HG03280 (cell line): ENCODE results near the gene LRMDA.
"Not testable (repeated sequence)": the region's sequence is repeated elsewhere in the genome, so short reads cannot be mapped to it uniquely, and the experiment has no call there.

Source experiments
- ATAC-seq: cut with Tn5 transposase; IDR thresholded peaks from one replicate; pipeline ENCODE4 v1.9.1; 2021; ENCODE audit warnings: mild to moderate bottlenecking, moderate library complexity; ENCODE audit not compliant: unreplicated experiment

Gene LRMDA

DNA sequence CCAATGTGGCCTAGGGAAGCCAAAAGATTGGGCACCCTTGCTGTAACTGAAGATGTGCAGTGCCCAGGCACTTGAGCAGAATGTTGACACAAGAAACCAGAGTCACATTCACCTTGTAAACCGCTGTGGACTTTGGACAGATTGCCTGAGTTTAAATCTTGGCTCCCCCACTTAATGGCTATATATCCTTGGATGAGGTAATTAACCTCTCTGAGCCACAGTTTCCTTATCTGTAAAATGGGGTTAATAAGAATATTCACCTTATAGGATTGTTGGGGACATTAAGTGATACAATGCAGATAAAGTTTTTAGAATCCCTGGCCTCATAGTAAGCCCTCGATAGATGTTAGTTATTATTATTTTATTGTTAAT is 331.0 kb downstream of the LRMDA start:
- ATAC-seq, result no peak

DNA sequence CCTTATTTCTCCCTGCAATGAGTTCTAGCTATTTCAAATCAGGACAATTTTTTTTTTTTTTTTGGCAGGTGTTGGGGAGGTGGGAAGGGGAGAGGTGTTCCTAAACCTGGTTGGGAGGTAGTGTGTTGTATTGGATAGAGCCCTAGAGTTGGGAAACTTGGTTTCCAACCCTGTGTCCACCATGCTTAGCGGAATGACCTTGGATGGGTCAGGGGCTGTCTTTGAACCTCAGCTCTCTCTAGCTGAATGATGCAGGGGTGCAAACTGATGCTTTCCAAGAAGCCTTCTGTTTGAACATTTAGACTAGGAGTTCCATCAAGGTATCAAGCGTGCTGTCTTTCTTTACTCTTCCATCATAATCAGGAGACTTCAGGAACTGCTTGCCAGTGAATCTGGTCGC is 332.2 kb downstream of the LRMDA start:
- no peak for ATAC-seq

DNA sequence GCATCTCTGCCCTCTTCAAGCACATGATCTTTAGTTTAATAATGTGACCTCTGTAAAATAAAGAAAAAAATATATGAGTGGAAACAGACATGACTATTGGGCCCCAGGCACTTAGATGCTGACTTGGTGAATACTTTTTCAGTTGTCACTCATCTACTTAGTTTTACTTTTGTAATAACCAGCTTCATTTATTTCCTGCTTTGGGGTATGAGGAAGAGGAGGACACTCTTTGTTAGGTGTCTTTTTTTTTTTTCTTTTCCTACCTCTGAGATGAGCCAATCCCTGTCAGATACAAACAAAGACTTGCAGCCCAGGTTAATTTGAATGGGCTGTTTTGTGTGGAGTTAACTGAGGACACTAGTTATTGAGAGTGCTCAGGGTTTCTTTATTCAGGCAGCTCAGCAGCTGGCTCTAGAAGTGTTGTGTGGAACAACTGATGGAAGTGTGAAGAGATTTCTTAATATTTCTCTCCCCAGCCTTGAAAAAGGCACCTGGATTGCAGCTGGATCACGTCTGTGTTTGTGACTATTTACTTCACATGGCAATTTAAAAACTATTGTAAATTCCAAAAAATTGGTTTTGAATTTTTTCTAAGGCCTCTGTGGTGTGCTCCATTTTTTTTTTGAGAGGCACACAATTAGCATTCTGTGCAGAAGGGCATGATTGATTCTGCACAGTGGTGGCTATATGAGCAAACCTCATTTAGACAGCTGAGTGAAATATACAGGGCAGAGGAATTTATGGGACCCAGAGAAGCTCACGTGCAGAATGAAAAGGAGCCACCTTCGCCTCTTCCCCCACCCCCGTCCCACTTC is 333.8 kb downstream of the LRMDA start:
- ATAC-seq, result no peak

DNA sequence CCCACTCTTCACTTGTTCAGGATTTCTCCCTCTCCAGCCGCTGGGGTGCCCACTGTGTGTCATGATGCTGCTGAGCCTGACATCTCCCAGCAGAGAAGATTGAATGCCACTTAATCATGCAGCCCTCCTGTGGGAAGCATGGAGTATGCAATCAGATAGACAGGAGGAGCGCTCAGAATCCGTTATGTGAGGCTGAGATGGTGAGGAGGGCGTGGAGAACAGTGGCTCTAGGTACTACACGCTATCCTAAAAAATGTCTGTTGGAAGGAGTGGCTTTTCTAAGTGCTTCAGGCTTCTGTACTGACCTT is 334.3 kb downstream of the LRMDA start:
- no peak for ATAC-seq

DNA sequence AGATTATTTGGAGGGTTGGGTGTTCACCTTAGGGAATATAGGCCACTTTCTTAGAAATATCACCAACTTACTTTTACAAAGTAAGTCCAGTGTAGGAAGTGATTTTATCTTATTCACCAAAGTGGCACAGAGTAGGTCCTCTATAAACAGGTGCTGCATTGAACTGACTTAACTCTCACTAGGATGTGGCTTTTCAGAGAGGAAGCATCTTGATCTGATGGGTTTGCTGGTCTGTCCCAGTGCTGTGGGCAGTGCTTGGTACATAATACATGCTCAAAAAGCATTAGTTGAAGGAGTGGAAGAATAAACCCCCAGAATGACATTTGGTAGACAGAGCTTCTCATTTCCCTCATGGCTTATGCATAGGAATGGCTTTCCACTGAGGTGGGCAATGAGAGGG is 334.7 kb downstream of the LRMDA start:
- ATAC-seq, result no peak

- ATAC-seq, result not testable (repeated sequence)
Measured at GRCh38 chr10:75766752-75767151, 335.3 kb downstream of the LRMDA start.

GRCh38 chr10:75770626-75771081 is 339.2 kb downstream of the LRMDA start:
- no peak for ATAC-seq

DNA sequence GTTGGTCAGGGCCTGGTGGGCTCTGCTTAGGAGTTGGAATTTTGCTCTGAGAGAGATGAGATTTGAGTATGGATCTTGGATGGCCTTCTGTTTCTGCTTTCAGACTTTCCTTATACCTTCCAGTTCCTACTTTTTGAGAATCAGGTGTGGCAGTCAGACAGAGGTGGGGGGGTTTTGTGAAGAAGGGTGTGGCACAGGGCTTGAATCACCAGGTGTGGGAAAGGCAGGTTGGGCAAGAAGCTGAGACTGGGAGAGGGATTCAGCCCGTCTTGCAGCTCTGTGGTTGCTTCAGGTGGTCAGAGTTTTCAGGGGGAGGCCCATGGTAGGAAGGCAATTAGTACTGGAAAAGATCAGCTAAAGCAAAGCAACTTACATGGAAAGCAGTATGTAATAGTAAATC is 340.2 kb downstream of the LRMDA start:
- ATAC-seq, result no peak

- ATAC-seq, result peak; percentile 80
Measured at GRCh38 chr10:75772153-75772887, 340.9 kb downstream of the LRMDA start.

DNA sequence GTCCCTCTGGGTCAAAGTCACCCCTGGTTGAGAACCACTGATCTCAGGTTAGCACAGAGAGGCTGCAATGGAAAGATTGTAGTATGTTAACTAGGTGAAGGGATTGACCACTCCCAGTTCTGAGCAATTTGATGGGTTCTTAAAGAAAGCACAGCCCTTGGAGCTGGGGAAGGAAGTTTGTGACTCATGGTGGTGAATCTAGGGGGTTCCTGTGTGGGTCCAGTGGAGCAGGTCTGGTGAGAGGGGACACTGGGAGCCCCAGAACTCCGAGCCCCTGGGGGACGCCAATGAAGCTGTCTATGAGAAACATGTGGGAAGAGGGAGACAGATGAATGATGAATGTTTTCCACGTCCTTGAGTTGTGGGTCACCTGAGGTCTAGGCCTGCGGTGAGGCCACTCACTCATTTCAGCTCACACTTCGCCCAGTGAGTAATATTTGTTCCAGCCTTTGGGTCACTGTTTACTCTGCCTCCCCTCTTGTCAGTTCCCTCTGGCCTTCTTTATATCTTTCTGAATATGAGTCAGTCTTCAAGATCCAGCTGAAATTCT is 341.9 kb downstream of the LRMDA start:
- ATAC-seq, result no peak

GRCh38 chr10:75773813-75774782 is 342.7 kb downstream of the LRMDA start:
- no peak for ATAC-seq

DNA sequence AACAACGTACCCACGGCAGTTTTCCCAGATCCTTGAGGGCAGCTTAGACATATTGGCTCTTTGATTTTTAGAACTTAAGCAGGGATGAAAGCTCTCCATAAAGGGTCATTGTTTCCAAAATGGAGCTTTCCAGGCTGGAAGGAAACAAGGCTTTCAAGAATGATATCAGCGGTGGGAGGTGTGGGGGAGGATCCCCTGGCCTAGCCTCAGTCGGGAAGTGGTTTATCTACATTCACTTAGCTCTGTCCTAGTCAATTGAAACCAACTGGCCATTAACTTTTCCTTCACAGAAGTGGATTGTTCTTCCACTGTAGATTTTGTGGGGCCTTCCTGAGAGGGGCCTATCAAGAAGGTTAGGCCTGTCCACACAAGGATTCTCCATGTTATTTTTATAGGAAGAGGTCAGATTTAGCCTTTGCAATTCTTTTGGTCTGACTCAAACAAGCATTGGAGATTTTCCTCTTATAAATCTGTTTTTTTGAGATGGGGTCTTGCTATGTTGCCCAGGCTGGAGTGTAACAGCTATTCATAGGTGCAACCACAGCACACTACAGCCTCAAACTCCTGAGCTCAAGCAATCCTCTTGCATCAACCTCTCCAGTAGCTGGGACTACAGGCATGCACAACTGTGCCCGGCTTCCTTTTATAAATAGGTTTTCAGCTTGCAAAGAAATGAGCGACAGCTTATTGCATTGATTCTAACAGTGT is 343.5 kb downstream of the LRMDA start:
- no peak for ATAC-seq

GRCh38 chr10:75776738-75777504 is 345.5 kb downstream of the LRMDA start:
- no peak for ATAC-seq

DNA sequence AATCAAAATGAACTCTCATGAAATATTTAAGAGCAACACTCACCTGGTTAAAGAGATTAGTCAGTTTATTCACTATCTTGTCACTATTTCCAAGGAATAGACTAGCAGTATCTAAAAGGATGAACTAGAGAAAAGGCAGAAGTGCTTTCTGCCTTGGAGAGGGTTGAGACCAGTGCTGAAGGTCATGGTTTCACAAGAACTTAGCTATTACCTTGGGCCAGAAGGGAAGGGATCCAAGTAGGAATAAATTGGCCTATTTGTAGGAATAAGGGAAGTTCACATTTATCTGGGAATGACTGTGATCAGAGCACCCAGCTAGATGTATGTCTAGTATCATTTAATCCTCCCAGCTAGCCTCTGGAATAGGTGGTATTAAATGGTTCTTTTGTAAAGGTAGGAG is 347.2 kb downstream of the LRMDA start:
- ATAC-seq, result no peak

GRCh38 chr10:75779276-75779675 is 347.9 kb downstream of the LRMDA start:
- no peak for ATAC-seq

DNA sequence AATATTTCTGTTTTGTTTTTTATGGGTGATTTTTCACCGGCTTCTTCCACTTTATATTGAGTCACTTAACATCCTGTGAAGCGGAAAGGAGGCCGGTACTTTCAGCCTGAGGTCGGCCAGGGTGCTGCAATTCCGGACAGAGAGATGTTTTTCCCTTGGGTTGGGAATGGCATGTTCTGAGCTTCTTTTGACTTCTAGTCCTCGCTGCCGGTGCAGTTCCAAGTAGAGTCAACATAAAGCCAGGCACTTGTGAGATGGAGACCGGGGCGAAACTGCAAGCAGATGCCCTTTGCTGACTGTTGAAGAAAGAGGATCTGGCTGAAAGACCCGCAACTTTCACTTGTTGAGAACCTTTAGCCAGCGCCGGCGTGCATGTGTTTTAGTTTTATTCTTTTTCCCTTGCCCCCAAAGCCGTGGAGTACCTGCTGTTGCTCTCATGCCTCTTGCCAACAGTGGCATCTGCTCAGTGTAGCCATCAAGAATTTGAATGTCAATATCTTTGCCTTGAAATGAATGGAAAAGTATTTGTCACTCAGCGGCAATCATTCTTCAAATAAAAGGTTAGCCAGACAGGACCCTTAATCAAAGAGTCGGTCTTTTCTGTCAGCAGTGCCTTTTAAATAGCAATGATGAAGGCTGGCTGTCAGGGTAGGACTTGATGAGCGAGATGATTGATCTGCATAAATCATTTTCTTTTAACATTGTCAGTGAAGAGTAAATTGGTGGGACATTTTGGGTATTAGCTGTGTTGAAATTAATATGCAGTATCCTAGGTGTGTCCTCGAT is 351.2 kb downstream of the LRMDA start:
- no peak for ATAC-seq

- no peak for ATAC-seq
Measured at GRCh38 chr10:75788394-75789205, 357.2 kb downstream of the LRMDA start.

GRCh38 chr10:75793848-75794247 is 362.4 kb downstream of the LRMDA start:
- ATAC-seq, result no peak
